SK-N-SH (cell line): ENCODE data around the gene ETV6. TPM values are rescaled to one million over a fixed set of nuclear protein-coding genes. Genes with fewer than 3 reads are reported as not detected.

Experiments used
- CTCF ChIA-PET: fragments of 300-600, 350-600 bp; formaldehyde crosslinking; extraction: SDS; loops from one replicate; lab custom pipeline; 2021; lab: Yijun Ruan, JAX
- POLR2A ChIA-PET: fragments of 350-600 bp; sonication (Branson Sonifier 250); formaldehyde crosslinking; extraction: SDS; loops from one replicate; lab custom pipeline; 2020; ENCODE audit warnings: antibody characterized with exemption, inconsistent platforms; lab: Yijun Ruan, JAX
- DNase-seq: peaks from one replicate; pipeline ENCODE4 v3.0.0; 2012
- H2AFZ ChIP-seq: fragments of 200-600 bp; sonication (generic); 2 replicates; pipeline ENCODE4 v1.8.1; 2016; ENCODE audit warnings: antibody characterized with exemption, mild to moderate bottlenecking, low read depth
- H3F3A ChIP-seq: fragments of 200-600 bp; sonication (generic); replicated peaks from 2 replicates; pipeline ENCODE3; 2016; ENCODE audit warnings: antibody characterized with exemption, mild to moderate bottlenecking; ENCODE audit not compliant: insufficient read depth
- H3K27ac ChIP-seq, 2 experiments: fragments of 200-500 bp in 1 of 2; fragments of 200-600 bp in 1 of 2; sonication (Bioruptor generic) in 1 of 2; sonication (generic), shearing (Covaris generic) in 1 of 2; 2 replicates each; pipeline versions ENCODE4 v1.5.1 to v1.6.1; 2014 to 2016; ENCODE audit warnings: low read depth in 2 of 2, inconsistent platforms in 1 of 2, low read length in 1 of 2, mild to moderate bottlenecking in 1 of 2, mixed read lengths in 1 of 2
- H3K27me3 ChIP-seq: fragments of 200-600 bp; sonication (generic), shearing (Covaris generic); 2 replicates; pipeline ENCODE4 v1.6.1; 2016; ENCODE audit warnings: mixed run types; ENCODE audit not compliant: insufficient read depth
- H3K36me3 ChIP-seq, 2 experiments: fragments of 200-500 bp in 1 of 2; fragments of 200-600 bp in 1 of 2; sonication (Bioruptor generic) in 1 of 2; sonication (generic) in 1 of 2; replicated peaks in 1 of 2; 2 replicates each; pipeline versions ENCODE3 to v1.5.1; 2014 to 2016; ENCODE audit warnings: low read length in 1 of 2, mild to moderate bottlenecking in 1 of 2; ENCODE audit not compliant: insufficient read depth in 2 of 2, control insufficient read depth in 1 of 2
- H3K4me1 ChIP-seq, 2 experiments: fragments of 200-500 bp in 1 of 2; fragments of 200-600 bp in 1 of 2; sonication (Bioruptor generic) in 1 of 2; sonication (generic), shearing (Covaris generic) in 1 of 2; 2 replicates each; pipeline versions ENCODE4 v1.5.1 to v1.6.1; 2014 to 2016; ENCODE audit warnings: low read depth in 1 of 2, low read length in 1 of 2, mixed run types in 1 of 2; ENCODE audit not compliant: insufficient read depth in 2 of 2, control insufficient read depth in 1 of 2
- H3K4me2 ChIP-seq: fragments of 200-600 bp; sonication (generic), shearing (Covaris generic); 2 replicates; pipeline ENCODE4 v1.6.1; 2017; ENCODE audit warnings: mixed run types
- H3K4me3 ChIP-seq, 2 experiments: fragments of 200-500 bp in 1 of 2; fragments of 200-600 bp in 1 of 2; sonication (Bioruptor generic) in 1 of 2; sonication (generic), shearing (Covaris generic) in 1 of 2; 2 replicates each; pipeline versions ENCODE4 v1.5.1 to v1.8.1; 2014 to 2016; ENCODE audit warnings: low read depth in 2 of 2, inconsistent platforms in 1 of 2, low read length in 1 of 2, mild to moderate bottlenecking in 1 of 2, mixed read lengths in 1 of 2, moderate library complexity in 1 of 2
- H3K79me2 ChIP-seq: fragments of 200-600 bp; sonication (generic); 2 replicates; pipeline ENCODE4 v1.8.1; 2017; ENCODE audit warnings: mild to moderate bottlenecking; ENCODE audit not compliant: insufficient read depth
- H3K9ac ChIP-seq: fragments of 200-600 bp; sonication (generic); 2 replicates; pipeline ENCODE4 v1.6.1; 2017; ENCODE audit warnings: mixed run types
- H3K9me2 ChIP-seq: fragments of 200-600 bp; sonication (generic); 2 replicates; pipeline ENCODE4 v1.6.1; 2017; ENCODE audit warnings: mixed run types
- H3K9me3 ChIP-seq: fragments of 200-600 bp; sonication (generic); 2 replicates; pipeline ENCODE4 v1.6.1; 2017; ENCODE audit warnings: mixed run types, mild to moderate bottlenecking, moderate library complexity
- H4K20me1 ChIP-seq: fragments of 200-600 bp; sonication (generic); 2 replicates; pipeline ENCODE4 v1.6.1; 2017; ENCODE audit warnings: mild to moderate bottlenecking, mixed run types; ENCODE audit not compliant: insufficient read depth
- CHD2 ChIP-seq: fragments of 150-350 bp; IDR thresholded peaks from 2 replicates; pipeline ENCODE4 v1.6.1; 2018; ENCODE audit warnings: low read length; ENCODE audit not compliant: partially characterized antibody
- ELF1 ChIP-seq: IDR thresholded peaks from 2 replicates; pipeline ENCODE4 v1.4.0; 2012
- FOSL2 ChIP-seq: IDR thresholded peaks from 2 replicates; pipeline ENCODE4 v1.4.0; 2012; ENCODE audit warnings: low read depth, mild to moderate bottlenecking, moderate library complexity, borderline replicate concordance
- GABPA ChIP-seq: IDR thresholded peaks from 2 replicates; pipeline ENCODE4 v1.4.0; 2012; ENCODE audit warnings: low read depth, mild to moderate bottlenecking
- JUND ChIP-seq: IDR thresholded peaks from 2 replicates; pipeline ENCODE4 v1.4.0; 2012
- MEF2A ChIP-seq: IDR thresholded peaks from 2 replicates; pipeline ENCODE4 v1.4.0; 2012; ENCODE audit warnings: low read depth, borderline replicate concordance
- MXI1 ChIP-seq: IDR thresholded peaks from 2 replicates; pipeline ENCODE4 v1.6.1; 2012; ENCODE audit warnings: mild to moderate bottlenecking, low read depth, low read length, improper control_type of control experiment
- NFIC ChIP-seq: IDR thresholded peaks from 2 replicates; pipeline ENCODE4 v1.4.0; 2012; ENCODE audit warnings: borderline replicate concordance
- NRF1 ChIP-seq: IDR thresholded peaks from 2 replicates; pipeline ENCODE4 v1.6.1; 2012; ENCODE audit warnings: low read depth, mild to moderate bottlenecking, low read length
- POLR2AphosphoS5 ChIP-seq: IDR thresholded peaks from 2 replicates; pipeline ENCODE4 v1.6.1; 2012; ENCODE audit warnings: low read depth, low read length
- RXRA ChIP-seq: IDR thresholded peaks from 2 replicates; pipeline ENCODE4 v1.4.0; 2012; ENCODE audit warnings: low read depth, mild to moderate bottlenecking, borderline replicate concordance
- SIN3A ChIP-seq: IDR thresholded peaks from 2 replicates; pipeline ENCODE4 v1.6.1; 2012; ENCODE audit warnings: low read depth, mild to moderate bottlenecking, low read length, moderate library complexity, borderline replicate concordance
- TAF1 ChIP-seq: IDR thresholded peaks from 2 replicates; pipeline ENCODE4 v1.6.1; 2012; ENCODE audit warnings: low read depth, mild to moderate bottlenecking, low read length, moderate library complexity, borderline replicate concordance
- TCF12 ChIP-seq: IDR thresholded peaks from 2 replicates; pipeline ENCODE4 v1.4.0; 2012
- YY1 ChIP-seq: IDR thresholded peaks from 2 replicates; pipeline ENCODE4 v1.4.0; 2012; ENCODE audit warnings: low read depth, mild to moderate bottlenecking
- WGBS: methylation state at CpG from one replicate; pipeline ENCODE4 v1.1.6; 2017; ENCODE audit warnings: low lambda C conversion rate; 5-methylcytosine and 5-hydroxymethylcytosine counted together
- polyA plus RNA-seq, 3 experiments: library from polyadenylated mRNA; depleted of rRNA; stranded (reverse); fragments of >200 nt; gene quantifications; 2 replicates each; pipeline ENCODE4 v1.2.3, GENCODE V29; 2012
- TF ChIP-seq, protein P1 (sequence below): IDR thresholded peaks from 2 replicates; pipeline ENCODE4; 2012
- TF ChIP-seq, protein P2 (sequence below): IDR thresholded peaks from 2 replicates; pipeline ENCODE4 v1.6.1; 2012; ENCODE audit warnings: mild to moderate bottlenecking, low read depth, low read length, moderate library complexity
- TF ChIP-seq, protein P3 (sequence below): fragments of 200-600 bp; sonication (generic); IDR thresholded peaks from 2 replicates; pipeline ENCODE4 v1.6.1; 2017; ENCODE audit warnings: antibody characterized with exemption, mild to moderate bottlenecking, moderate library complexity

The ETV6 gene
- polyA plus RNA-seq, 1 of the 3 experiments (the other 2 are of a cell fraction): 4.0 TPM

DNA sequence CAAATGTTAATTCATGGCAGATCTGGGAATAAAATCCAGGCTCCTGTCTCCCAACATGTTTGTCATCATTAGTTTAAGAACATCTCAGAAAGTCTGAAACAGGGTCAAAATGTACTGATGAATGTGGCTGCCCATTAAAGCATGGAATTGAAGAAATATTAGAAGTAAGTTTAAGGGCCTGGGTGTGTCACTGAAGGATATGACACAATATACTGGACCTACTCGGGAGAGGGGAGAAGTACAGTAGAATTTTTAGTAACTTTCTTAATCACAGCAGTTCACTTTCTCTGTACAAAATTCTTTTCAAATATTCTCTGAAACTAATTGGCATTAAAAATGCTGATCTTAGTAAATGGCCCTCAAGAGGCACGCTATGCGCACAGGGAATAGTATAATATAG is 185.5 kb downstream of the ETV6 start:
- no peak overlapping the region for H3K27ac ChIP-seq
- no peak overlapping the region for H3K4me2 ChIP-seq
- peaks cover 5% of the 10 kb centered on the region for H3F3A ChIP-seq
- no peak overlapping the region for H2AFZ ChIP-seq
- no peak overlapping the region for H3K9ac ChIP-seq
- POLR2A ChIA-PET: no interaction called here
- no peak for DNase-seq
- H3K9me3 ChIP-seq: no peaks in the 10 kb centered on the region
- no peaks in the 10 kb centered on the region for H3K27me3 ChIP-seq
- peaks cover 6% of the 10 kb centered on the region in 2 experiments; a peak in 2 of 4 replicates for H3K4me1 ChIP-seq
- no peaks in the 10 kb centered on the region for H3K79me2 ChIP-seq
- TF ChIP-seq GABPA: no peak
- TF ChIP-seq, protein P1, sequence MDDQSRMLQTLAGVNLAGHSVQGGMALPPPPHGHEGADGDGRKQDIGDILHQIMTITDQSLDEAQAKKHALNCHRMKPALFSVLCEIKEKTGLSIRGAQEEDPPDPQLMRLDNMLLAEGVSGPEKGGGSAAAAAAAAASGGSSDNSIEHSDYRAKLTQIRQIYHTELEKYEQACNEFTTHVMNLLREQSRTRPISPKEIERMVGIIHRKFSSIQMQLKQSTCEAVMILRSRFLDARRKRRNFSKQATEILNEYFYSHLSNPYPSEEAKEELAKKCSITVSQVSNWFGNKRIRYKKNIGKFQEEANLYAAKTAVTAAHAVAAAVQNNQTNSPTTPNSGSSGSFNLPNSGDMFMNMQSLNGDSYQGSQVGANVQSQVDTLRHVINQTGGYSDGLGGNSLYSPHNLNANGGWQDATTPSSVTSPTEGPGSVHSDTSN: no peak
- TF ChIP-seq CHD2: no peak
- TF ChIP-seq MXI1: no peak
- TF ChIP-seq NFIC: no peak
- TF ChIP-seq JUND: no peak
- TF ChIP-seq POLR2AphosphoS5: no peak
- TF ChIP-seq NRF1: no peak
- no peak for TF ChIP-seq ELF1
- TF ChIP-seq YY1: no peak
- TF ChIP-seq MEF2A: no peak
- TF ChIP-seq TAF1: no peak
- no peak for TF ChIP-seq TCF12
- no peak for TF ChIP-seq SIN3A
- TF ChIP-seq, protein P2, sequence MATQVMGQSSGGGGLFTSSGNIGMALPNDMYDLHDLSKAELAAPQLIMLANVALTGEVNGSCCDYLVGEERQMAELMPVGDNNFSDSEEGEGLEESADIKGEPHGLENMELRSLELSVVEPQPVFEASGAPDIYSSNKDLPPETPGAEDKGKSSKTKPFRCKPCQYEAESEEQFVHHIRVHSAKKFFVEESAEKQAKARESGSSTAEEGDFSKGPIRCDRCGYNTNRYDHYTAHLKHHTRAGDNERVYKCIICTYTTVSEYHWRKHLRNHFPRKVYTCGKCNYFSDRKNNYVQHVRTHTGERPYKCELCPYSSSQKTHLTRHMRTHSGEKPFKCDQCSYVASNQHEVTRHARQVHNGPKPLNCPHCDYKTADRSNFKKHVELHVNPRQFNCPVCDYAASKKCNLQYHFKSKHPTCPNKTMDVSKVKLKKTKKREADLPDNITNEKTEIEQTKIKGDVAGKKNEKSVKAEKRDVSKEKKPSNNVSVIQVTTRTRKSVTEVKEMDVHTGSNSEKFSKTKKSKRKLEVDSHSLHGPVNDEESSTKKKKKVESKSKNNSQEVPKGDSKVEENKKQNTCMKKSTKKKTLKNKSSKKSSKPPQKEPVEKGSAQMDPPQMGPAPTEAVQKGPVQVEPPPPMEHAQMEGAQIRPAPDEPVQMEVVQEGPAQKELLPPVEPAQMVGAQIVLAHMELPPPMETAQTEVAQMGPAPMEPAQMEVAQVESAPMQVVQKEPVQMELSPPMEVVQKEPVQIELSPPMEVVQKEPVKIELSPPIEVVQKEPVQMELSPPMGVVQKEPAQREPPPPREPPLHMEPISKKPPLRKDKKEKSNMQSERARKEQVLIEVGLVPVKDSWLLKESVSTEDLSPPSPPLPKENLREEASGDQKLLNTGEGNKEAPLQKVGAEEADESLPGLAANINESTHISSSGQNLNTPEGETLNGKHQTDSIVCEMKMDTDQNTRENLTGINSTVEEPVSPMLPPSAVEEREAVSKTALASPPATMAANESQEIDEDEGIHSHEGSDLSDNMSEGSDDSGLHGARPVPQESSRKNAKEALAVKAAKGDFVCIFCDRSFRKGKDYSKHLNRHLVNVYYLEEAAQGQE: no peak
- TF ChIP-seq, protein P3, sequence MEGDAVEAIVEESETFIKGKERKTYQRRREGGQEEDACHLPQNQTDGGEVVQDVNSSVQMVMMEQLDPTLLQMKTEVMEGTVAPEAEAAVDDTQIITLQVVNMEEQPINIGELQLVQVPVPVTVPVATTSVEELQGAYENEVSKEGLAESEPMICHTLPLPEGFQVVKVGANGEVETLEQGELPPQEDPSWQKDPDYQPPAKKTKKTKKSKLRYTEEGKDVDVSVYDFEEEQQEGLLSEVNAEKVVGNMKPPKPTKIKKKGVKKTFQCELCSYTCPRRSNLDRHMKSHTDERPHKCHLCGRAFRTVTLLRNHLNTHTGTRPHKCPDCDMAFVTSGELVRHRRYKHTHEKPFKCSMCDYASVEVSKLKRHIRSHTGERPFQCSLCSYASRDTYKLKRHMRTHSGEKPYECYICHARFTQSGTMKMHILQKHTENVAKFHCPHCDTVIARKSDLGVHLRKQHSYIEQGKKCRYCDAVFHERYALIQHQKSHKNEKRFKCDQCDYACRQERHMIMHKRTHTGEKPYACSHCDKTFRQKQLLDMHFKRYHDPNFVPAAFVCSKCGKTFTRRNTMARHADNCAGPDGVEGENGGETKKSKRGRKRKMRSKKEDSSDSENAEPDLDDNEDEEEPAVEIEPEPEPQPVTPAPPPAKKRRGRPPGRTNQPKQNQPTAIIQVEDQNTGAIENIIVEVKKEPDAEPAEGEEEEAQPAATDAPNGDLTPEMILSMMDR: no peak
- no peak for TF ChIP-seq RXRA
- no peak for TF ChIP-seq FOSL2
- TF ChIP-seq, all 33 proteins: peak for 0
- no peak overlapping the region for H3K4me3 ChIP-seq
- H4K20me1 ChIP-seq: no peaks in the 10 kb centered on the region
- no peaks in the 10 kb centered on the region for H3K9me2 ChIP-seq
- H3K36me3 ChIP-seq: peaks cover 0 to 8% of the 10 kb centered on the region in 2 experiments
- CTCF ChIA-PET: no interaction called here
- 91% methylated on average over 3 of the region's 3 CpGs for WGBS
